Astrocyte of the spinal cord (primary cell): Measurements from ENCODE around the gene C2orf76.

Experiments used
- DNase-seq: peaks from one replicate; pipeline ENCODE4 v3.0.0; 2011; ENCODE audit warnings: low read depth, low spot score
- H3K4me3 ChIP-seq: 2 replicates; pipeline ENCODE4 v1.5.1; 2011; ENCODE audit warnings: low read depth, mild to moderate bottlenecking, low read length, moderate library complexity
- in situ Hi-C: cut with HindIII; loops from 2 replicates; pipeline ENCODE4 v1.10.0; 2017; ENCODE audit warnings: low sequenced_read_pairs
- TF ChIP-seq, protein P1 (sequence below): IDR thresholded peaks from 2 replicates; pipeline ENCODE4 v1.5.1; 2012; ENCODE audit warnings: low read depth, mild to moderate bottlenecking, low read length, inconsistent platforms

Gene C2orf76

DNA sequence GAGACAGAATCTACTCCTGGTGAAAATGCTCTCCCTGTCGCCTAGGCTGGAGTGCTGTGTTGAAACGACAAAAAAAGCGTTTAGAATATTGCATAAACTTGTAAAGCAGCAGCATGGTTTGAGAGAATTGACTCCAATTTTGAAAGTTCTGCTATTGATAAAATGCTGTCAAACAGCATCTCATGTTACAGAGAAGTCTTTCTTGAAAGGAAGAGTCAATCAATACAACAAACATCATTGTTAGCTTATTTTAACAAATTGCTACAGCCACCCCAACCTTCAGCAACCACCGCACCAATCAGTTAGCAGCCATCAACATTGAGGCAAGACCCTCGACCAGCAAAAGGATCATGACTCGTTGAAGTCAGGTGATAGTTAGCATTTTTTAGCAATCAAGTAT is 6.9 kb downstream of the C2orf76 start:
- H3K4me3 ChIP-seq: no peak overlapping the region
- TF ChIP-seq, protein P1, sequence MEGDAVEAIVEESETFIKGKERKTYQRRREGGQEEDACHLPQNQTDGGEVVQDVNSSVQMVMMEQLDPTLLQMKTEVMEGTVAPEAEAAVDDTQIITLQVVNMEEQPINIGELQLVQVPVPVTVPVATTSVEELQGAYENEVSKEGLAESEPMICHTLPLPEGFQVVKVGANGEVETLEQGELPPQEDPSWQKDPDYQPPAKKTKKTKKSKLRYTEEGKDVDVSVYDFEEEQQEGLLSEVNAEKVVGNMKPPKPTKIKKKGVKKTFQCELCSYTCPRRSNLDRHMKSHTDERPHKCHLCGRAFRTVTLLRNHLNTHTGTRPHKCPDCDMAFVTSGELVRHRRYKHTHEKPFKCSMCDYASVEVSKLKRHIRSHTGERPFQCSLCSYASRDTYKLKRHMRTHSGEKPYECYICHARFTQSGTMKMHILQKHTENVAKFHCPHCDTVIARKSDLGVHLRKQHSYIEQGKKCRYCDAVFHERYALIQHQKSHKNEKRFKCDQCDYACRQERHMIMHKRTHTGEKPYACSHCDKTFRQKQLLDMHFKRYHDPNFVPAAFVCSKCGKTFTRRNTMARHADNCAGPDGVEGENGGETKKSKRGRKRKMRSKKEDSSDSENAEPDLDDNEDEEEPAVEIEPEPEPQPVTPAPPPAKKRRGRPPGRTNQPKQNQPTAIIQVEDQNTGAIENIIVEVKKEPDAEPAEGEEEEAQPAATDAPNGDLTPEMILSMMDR: no peak
- in situ Hi-C loops: no loop called here
- no peak for DNase-seq

DNA sequence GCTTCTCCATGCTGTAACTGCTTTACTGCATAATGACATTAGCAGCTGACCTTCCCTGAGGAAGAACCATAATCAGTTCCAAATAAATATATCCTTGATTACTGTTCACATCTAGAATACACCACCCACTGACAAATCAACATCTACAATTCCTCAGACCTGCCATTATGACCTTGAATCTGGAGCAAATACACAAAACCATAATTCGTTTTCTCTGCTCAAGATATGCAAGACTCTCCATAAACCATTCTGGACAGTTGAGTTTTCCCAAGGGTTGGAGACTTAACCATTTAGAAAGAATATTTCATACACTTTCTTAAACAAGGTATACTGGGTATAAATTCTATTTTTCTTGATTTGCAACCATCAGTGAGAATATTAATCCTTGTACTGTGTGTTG is 11.8 kb downstream of the C2orf76 start:
- DNase-seq: no peak
- TF ChIP-seq, protein P1: no peak
- in situ Hi-C loops: no loop called here

DNA sequence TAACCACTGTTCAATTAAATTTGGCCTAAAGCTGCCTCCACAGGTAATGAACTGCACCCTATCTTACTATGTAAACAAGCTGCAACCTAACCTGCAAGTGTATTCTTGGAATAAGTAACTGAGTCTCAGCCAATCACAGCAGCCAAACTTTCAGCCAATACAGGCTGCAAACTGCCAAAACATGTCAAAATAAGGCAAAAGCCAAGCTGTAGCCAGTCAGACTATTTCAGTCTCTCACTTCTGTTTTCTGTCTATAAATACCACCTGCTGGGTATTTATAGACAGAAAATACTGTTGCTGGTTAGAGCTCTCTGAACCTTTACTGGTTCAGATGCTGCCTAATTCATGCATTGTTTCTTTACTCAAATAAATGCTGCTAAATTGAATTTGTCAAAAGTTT is 14.3 kb downstream of the C2orf76 start:
- in situ Hi-C loops: no loop called here

More for the DNA sequence above, 11.8 kb downstream of the C2orf76 start:
- H3K4me3 ChIP-seq: no peak overlapping the region

DNA sequence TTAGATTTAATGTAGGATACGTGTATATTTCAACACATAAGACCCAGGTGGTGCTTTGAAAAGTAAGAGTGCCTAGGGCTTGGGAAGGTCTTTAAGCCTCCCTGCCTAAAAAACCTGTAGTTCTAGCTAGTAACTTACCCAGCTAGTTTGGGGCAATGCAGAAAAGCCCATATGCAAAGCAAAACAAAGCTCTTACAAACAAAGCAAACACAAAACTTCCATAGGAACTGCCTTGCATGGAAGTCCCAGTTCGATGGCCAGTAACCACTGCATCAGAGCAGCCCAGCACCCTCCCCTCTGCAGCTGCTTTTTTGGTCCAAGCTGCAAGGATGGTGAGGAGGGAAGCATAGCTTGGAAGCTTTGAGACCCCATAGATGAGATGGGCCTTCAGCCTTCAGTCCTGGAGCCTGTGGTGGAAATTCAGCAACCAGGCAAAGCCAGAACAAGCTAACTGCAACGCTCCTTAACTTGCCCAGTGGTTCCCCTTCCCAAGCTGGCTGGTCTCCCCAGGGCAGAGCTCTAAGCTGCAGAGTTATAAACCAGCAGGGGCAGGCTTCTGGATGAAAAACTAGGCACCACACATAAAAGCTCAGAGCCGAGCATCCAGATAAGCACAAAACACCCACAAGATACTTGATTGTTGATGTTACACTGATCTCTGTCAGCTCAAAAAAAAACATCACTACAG is 16.2 kb downstream of the C2orf76 start:
- H3K4me3 ChIP-seq: no peak overlapping the region
- TF ChIP-seq, protein P1: no peak
- DNase-seq: no peak
- in situ Hi-C loops: no loop called here

More for the DNA sequence above, 14.3 kb downstream of the C2orf76 start:
- H3K4me3 ChIP-seq: no peak overlapping the region
- no peak for DNase-seq
- TF ChIP-seq, protein P1: no peak

DNA sequence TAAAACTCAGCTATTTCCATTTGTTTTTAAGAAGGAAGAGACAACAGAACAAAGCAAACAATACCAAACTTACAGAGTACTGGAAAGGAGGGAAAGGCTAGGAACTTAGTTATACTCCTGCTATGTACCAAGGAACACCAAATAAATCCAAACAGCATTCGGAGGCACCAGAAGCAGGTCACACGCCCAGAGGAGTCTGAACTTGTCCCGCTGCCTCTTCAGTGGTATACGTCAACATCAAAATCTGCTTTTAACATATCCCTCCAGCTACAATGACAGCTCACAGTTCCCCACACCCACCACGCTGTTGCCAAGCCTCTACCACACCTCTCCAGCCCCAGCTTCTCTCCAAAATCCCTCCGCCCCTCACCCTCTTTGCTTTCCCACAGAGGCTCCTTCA is 17.3 kb downstream of the C2orf76 start:
- in situ Hi-C loops: no loop called here
- TF ChIP-seq, protein P1: no peak
- no peak overlapping the region for H3K4me3 ChIP-seq
- DNase-seq: no peak

DNA sequence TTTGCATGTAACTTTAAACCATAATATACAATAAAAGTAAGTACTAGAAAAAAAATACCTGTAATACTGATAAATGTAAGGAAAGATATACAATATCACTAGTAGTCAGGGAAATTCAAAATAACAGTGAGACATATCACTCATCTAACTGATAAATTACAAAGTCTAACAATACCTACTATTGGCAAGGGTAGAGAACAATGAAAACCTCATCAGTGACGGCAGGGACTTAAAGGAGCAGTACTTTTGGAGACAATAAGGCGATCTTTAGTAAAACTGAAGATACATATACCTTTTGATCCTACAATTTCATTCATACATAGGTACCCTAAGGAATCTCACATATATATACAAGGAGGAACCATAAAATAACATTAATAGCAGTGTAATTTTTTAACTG is 24.9 kb downstream of the C2orf76 start:
- TF ChIP-seq, protein P1: no peak
- no peak for DNase-seq
- no peak overlapping the region for H3K4me3 ChIP-seq
- in situ Hi-C loops: no loop called here
